ENCODE data around the gene TTLL1.

DNA sequence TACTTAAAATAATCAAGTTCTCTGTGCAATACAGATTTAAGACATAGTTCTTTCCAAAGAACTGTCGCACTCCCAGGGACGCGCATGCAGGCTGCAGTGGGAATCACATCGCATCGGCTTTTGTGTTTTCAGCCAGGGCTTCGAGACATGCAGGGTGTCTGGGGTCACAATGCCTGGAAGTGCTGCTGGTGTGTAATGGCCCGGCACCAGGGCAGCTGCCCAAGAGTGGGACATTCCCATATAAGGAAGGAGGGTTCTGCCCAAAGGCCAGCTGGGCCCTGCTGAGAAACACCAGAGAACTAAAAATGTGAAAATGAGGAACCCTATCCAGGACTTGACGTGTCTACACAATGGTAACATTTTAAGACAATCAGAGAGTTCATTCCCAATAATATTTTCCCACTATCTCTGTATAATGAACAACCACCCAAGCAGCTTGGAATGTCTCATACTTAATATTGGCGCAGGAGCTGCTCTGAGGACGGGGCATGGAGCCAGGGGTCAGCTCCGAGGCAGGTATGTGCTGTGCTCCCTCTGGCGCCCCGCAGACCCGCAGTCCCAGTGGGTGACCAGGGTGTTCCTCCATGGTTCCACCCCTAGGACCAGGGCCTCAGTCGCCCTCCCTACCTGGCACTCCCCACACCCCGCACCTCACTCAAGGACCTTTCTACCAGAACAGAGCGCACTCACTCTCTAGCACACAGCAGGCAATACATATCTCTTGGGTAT, 42.7 kb upstream of the TTLL1 start:
- TF ChIP-seq NR3C1 (CRISPR knock-in tag; conservative IDR thresholded peaks at IDR 0.05; ENCODE audit: low read depth) (no peak), CBFB (CRISPR knock-in tag; IDR thresholded peaks at IDR 0.05; ENCODE audit: low read depth) (no peak), FOXJ3 (CRISPR knock-in tag; IDR thresholded peaks at IDR 0.05; ENCODE audit: borderline replicate concordance) (no peak), JUN (CRISPR knock-in tag; IDR thresholded peaks at IDR 0.05) (no peak), NR2C2 (CRISPR knock-in tag; IDR thresholded peaks at IDR 0.05) (no peak), ETV6 (CRISPR knock-in tag; IDR thresholded peaks at IDR 0.05) (no peak), ESRRA (CRISPR knock-in tag; IDR thresholded peaks at IDR 0.05; ENCODE audit: borderline replicate concordance) (no peak), RELA (CRISPR knock-in tag; IDR thresholded peaks at IDR 0.05; ENCODE audit: borderline replicate concordance) (no peak), NFYB (CRISPR knock-in tag; conservative IDR thresholded peaks at IDR 0.05; ENCODE audit: low read depth) (no peak)
- TF ChIP-seq, protein P1, sequence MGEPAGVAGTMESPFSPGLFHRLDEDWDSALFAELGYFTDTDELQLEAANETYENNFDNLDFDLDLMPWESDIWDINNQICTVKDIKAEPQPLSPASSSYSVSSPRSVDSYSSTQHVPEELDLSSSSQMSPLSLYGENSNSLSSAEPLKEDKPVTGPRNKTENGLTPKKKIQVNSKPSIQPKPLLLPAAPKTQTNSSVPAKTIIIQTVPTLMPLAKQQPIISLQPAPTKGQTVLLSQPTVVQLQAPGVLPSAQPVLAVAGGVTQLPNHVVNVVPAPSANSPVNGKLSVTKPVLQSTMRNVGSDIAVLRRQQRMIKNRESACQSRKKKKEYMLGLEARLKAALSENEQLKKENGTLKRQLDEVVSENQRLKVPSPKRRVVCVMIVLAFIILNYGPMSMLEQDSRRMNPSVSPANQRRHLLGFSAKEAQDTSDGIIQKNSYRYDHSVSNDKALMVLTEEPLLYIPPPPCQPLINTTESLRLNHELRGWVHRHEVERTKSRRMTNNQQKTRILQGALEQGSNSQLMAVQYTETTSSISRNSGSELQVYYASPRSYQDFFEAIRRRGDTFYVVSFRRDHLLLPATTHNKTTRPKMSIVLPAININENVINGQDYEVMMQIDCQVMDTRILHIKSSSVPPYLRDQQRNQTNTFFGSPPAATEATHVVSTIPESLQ (CRISPR knock-in tag; IDR thresholded peaks at IDR 0.05), result no peak
- TF ChIP-seq, protein P2, sequence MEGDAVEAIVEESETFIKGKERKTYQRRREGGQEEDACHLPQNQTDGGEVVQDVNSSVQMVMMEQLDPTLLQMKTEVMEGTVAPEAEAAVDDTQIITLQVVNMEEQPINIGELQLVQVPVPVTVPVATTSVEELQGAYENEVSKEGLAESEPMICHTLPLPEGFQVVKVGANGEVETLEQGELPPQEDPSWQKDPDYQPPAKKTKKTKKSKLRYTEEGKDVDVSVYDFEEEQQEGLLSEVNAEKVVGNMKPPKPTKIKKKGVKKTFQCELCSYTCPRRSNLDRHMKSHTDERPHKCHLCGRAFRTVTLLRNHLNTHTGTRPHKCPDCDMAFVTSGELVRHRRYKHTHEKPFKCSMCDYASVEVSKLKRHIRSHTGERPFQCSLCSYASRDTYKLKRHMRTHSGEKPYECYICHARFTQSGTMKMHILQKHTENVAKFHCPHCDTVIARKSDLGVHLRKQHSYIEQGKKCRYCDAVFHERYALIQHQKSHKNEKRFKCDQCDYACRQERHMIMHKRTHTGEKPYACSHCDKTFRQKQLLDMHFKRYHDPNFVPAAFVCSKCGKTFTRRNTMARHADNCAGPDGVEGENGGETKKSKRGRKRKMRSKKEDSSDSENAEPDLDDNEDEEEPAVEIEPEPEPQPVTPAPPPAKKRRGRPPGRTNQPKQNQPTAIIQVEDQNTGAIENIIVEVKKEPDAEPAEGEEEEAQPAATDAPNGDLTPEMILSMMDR (IDR thresholded peaks at IDR 0.05), result no peak
- TF ChIP-seq, protein P3, sequence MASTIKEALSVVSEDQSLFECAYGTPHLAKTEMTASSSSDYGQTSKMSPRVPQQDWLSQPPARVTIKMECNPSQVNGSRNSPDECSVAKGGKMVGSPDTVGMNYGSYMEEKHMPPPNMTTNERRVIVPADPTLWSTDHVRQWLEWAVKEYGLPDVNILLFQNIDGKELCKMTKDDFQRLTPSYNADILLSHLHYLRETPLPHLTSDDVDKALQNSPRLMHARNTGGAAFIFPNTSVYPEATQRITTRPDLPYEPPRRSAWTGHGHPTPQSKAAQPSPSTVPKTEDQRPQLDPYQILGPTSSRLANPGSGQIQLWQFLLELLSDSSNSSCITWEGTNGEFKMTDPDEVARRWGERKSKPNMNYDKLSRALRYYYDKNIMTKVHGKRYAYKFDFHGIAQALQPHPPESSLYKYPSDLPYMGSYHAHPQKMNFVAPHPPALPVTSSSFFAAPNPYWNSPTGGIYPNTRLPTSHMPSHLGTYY (CRISPR knock-in tag; IDR thresholded peaks at IDR 0.05), result no peak
- TF ChIP-seq, protein P4, sequence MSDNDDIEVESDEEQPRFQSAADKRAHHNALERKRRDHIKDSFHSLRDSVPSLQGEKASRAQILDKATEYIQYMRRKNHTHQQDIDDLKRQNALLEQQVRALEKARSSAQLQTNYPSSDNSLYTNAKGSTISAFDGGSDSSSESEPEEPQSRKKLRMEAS (CRISPR knock-in tag; IDR thresholded peaks at IDR 0.05), result no peak
